OCI-LY7 (cell line): ENCODE data around the gene SSX2IP.

Source experiments
- EZH2phosphoT487 ChIP-seq: fragments of 200-600 bp; sonication (generic); IDR thresholded peaks from 2 replicates; pipeline ENCODE4 v1.6.1; 2018; ENCODE audit warnings: low read depth, borderline replicate concordance, mild to moderate bottlenecking, mixed run types, antibody characterized with exemption, low read length, moderate library complexity, mixed read lengths
- TF ChIP-seq, protein P1 (sequence below): fragments of 200-600 bp; sonication (generic); conservative IDR thresholded peaks from 2 replicates; pipeline ENCODE4 v1.5.1; 2014; ENCODE audit warnings: mild to moderate bottlenecking, antibody characterized with exemption, low read length, moderate library complexity, mixed read lengths

GRCh38 chr1:84611796-84612195 lies 78.5 kb downstream of the SSX2IP start:
- TF ChIP-seq, protein P1, sequence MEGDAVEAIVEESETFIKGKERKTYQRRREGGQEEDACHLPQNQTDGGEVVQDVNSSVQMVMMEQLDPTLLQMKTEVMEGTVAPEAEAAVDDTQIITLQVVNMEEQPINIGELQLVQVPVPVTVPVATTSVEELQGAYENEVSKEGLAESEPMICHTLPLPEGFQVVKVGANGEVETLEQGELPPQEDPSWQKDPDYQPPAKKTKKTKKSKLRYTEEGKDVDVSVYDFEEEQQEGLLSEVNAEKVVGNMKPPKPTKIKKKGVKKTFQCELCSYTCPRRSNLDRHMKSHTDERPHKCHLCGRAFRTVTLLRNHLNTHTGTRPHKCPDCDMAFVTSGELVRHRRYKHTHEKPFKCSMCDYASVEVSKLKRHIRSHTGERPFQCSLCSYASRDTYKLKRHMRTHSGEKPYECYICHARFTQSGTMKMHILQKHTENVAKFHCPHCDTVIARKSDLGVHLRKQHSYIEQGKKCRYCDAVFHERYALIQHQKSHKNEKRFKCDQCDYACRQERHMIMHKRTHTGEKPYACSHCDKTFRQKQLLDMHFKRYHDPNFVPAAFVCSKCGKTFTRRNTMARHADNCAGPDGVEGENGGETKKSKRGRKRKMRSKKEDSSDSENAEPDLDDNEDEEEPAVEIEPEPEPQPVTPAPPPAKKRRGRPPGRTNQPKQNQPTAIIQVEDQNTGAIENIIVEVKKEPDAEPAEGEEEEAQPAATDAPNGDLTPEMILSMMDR: no peak
- no peak for TF ChIP-seq EZH2phosphoT487
